Endothelial cell (in vitro differentiated cells): ENCODE results near the gene OTOGL. TPM values are rescaled to one million over a fixed set of nuclear protein-coding genes. Genes with fewer than 3 reads are reported as not detected.
"Not testable (repeated sequence)": the region's sequence is repeated elsewhere in the genome, so short reads cannot be mapped to it uniquely, and the experiment has no call there.

Experiments
- DNase-seq: peaks from one replicate; pipeline ENCODE4 v3.0.0; 2021; ENCODE audit warnings: low spot score
- H3K27ac Mint-ChIP-seq: one replicate; pipeline ENCODE4 v1.8.0; 2021; ENCODE audit warnings: mixed read lengths, inconsistent platforms; ENCODE audit not compliant: unreplicated experiment
- H3K27me3 Mint-ChIP-seq: one replicate; pipeline ENCODE4 v1.8.0; 2021; ENCODE audit warnings: mild to moderate bottlenecking, moderate library complexity, mixed read lengths, inconsistent platforms; ENCODE audit not compliant: unreplicated experiment
- H3K36me3 Mint-ChIP-seq: one replicate; pipeline ENCODE4 v1.8.0; 2021; ENCODE audit warnings: mild to moderate bottlenecking, low read depth, mixed read lengths, inconsistent platforms; ENCODE audit not compliant: unreplicated experiment
- H3K4me1 Mint-ChIP-seq: one replicate; pipeline ENCODE4 v1.8.0; 2021; ENCODE audit warnings: mild to moderate bottlenecking, mixed read lengths, inconsistent platforms; ENCODE audit not compliant: unreplicated experiment
- H3K4me3 Mint-ChIP-seq: one replicate; pipeline ENCODE4 v1.8.0; 2021; ENCODE audit warnings: mild to moderate bottlenecking, mixed read lengths, inconsistent platforms; ENCODE audit not compliant: unreplicated experiment
- H3K9me3 Mint-ChIP-seq: one replicate; pipeline ENCODE4 v1.8.0; 2021; ENCODE audit warnings: mixed read lengths, inconsistent platforms; ENCODE audit not compliant: unreplicated experiment
- total RNA-seq: library from RNA; stranded (reverse); fragmentation: NEBNext Ultra II Directional; extraction: Animal tissue kit (Norgen Biotek cat#: 25700); gene quantifications from one replicate; pipeline ENCODE4 v1.2.1, GENCODE V29; 2021; ENCODE audit not compliant: unreplicated experiment
- TF ChIP-seq, protein P1 (sequence below): fragments of 200-600 bp; sonication (generic); IDR thresholded peaks from one replicate; pipeline ENCODE4 v1.5.0; 2021; ENCODE audit warnings: antibody characterized with exemption; ENCODE audit not compliant: unreplicated experiment

The OTOGL gene
- total RNA-seq, 1 donor from 2014 or later: 0.31 TPM

DNA sequence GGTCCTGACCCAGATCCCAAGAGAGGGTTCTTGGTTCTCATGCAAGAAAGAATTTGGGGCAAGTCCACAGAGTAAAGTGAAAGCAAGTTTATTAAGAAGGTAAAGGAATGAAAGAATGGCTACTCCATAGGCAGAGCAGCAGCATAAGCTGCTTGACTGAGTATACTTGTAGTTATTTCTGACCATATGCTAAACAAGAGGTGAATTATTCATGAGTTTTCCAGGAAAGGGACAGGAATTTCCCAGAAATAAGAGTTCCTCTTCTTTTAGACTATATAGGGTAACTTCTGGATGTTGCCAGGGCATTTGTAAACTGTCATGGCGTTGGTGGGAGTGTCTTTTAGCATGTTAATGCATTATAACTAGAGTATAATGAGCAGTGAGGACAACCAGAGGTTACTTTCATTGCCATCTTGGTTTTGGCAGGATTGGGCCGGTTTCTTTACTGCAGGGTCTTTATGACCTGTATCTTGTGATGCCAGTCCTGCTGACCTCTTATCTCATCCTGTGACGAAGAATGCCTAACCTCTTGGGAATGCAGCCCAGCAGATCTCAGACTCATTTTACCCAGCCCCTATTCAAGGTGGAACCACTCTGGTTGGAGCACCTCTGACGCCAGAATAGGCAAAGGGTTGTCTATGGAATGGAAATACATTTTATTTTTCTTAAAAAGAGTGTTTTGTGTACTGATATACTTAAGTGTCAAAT is 113.8 kb downstream of the OTOGL start:
- TF ChIP-seq, protein P1, sequence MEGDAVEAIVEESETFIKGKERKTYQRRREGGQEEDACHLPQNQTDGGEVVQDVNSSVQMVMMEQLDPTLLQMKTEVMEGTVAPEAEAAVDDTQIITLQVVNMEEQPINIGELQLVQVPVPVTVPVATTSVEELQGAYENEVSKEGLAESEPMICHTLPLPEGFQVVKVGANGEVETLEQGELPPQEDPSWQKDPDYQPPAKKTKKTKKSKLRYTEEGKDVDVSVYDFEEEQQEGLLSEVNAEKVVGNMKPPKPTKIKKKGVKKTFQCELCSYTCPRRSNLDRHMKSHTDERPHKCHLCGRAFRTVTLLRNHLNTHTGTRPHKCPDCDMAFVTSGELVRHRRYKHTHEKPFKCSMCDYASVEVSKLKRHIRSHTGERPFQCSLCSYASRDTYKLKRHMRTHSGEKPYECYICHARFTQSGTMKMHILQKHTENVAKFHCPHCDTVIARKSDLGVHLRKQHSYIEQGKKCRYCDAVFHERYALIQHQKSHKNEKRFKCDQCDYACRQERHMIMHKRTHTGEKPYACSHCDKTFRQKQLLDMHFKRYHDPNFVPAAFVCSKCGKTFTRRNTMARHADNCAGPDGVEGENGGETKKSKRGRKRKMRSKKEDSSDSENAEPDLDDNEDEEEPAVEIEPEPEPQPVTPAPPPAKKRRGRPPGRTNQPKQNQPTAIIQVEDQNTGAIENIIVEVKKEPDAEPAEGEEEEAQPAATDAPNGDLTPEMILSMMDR: no peak
- H3K9me3 Mint-ChIP-seq: no peaks in the 10 kb centered on the region
- H3K36me3 Mint-ChIP-seq: no peaks in the 10 kb centered on the region
- peaks cover 21% of the 10 kb centered on the region for H3K4me1 Mint-ChIP-seq
- H3K27ac Mint-ChIP-seq: no peak overlapping the region
- H3K27me3 Mint-ChIP-seq: no peaks in the 10 kb centered on the region
- DNase-seq: no peak
- no peak overlapping the region for H3K4me3 Mint-ChIP-seq

DNA sequence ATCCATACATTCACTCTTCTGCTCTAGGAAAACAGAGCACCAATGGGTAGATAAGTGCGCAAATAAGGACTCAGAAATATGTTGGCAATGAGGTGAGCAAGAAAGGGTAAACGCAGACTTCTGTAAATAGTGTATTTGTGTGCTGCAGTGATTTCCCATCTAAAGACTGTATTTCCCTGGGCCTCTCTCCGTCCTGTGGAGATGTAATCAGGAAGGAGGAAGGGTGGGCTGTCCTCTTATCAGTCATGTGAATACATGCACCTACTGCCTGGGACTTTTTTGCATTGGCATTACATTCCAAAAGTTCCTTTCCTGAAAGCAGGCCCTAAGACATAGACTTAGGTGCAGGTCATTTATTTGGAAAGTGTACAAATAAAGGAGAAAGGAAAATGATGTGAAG is 114.5 kb downstream of the OTOGL start:
- TF ChIP-seq, protein P1: no peak
- no peaks in the 10 kb centered on the region for H3K27me3 Mint-ChIP-seq
- no peaks in the 10 kb centered on the region for H3K36me3 Mint-ChIP-seq
- DNase-seq: no peak
- H3K4me1 Mint-ChIP-seq: peaks cover 21% of the 10 kb centered on the region
- H3K9me3 Mint-ChIP-seq: no peaks in the 10 kb centered on the region
- no peak overlapping the region for H3K4me3 Mint-ChIP-seq
- H3K27ac Mint-ChIP-seq: no peak overlapping the region

DNA sequence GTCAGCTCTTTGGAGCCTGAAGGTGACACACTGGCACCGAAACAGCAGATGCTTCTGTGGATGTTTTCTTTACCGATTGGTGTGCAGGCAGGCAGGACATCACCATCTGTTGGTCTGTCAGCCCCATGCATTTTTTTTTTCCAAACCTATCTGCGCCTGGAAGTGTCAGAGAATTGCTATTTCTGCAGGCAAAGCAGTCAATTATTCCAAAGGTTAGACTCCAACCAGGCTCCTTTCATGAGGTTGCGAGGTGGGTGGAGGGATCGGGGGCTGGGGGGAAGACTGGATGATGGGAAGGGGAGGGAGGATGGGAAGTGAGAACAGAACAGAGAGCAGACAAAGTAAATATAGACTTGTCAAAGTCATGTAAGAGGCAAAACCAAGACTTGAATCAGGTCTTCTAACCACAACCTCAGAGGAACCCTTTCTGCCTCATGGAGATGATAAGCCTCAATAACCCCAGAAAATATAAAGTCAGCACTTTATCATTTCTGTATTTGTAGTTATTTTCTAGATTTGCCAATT is 117.7 kb downstream of the OTOGL start:
- TF ChIP-seq, protein P1: no peak
- Mint-ChIP-seq H3K9me3 (no peaks in the 10 kb centered on the region), H3K4me3 (no peak overlapping the region), H3K36me3 (no peaks in the 10 kb centered on the region), H3K4me1 (peaks cover 21% of the 10 kb centered on the region), H3K27ac (no peak overlapping the region), H3K27me3 (no peaks in the 10 kb centered on the region)
- no peak for DNase-seq

DNA sequence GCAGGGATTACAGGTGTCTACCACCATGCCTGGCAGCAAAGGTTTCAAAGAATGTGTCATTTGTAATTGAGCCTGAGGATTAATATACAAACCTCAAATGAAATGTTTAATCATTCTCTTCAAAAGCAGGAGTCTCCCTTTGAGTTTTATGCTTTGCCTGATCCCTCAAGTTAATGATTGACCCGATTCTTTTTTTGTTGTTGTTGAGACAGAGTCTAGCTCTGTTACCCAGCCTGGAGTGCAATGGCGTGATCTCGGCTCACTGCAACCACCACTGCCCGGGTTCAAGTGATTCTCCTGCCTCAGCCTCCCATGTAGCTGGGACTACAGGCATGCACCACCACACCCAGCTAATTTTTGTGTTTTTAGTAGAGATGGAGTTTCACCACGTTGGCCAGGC is 119.6 kb downstream of the OTOGL start:
- DNase-seq, H3K4me3 Mint-ChIP-seq, H3K27me3 Mint-ChIP-seq, H3K27ac Mint-ChIP-seq, H3K9me3 Mint-ChIP-seq, H3K4me1 Mint-ChIP-seq, H3K36me3 Mint-ChIP-seq: not testable (repeated sequence)

DNA sequence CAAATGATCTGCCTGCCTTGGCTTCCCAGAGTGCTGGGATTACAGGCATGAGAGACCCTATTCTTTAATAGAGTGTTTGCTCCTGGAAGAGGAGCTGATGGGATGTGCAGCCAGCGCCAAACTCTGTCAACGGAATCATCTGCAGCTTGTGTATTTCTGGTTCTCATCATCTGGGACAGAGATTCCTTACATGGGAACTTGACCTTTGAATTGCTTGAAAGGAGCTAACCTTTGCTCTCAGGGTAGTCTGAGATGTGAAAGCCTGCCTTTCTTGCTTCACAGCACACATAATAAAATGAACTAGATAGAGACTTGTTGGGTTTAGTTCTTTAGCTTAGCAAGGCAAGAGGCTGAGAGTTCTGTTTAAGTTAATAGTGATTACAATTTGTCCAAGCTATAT is 120.0 kb downstream of the OTOGL start:
- no peaks in the 10 kb centered on the region for H3K36me3 Mint-ChIP-seq
- TF ChIP-seq, protein P1: no peak
- DNase-seq: no peak
- H3K4me3 Mint-ChIP-seq: no peak overlapping the region
- H3K27me3 Mint-ChIP-seq: no peaks in the 10 kb centered on the region
- H3K4me1 Mint-ChIP-seq: peaks cover 2% of the 10 kb centered on the region
- H3K27ac Mint-ChIP-seq: no peak overlapping the region
- H3K9me3 Mint-ChIP-seq: no peaks in the 10 kb centered on the region
